ENCODE results near the gene SLC32A1. TPM values are rescaled to one million over a fixed set of nuclear protein-coding genes. Genes with fewer than 3 reads are reported as not detected.

The SLC32A1 gene
- total RNA-seq, 1 donor from 2014 or later: not detected

DNA sequence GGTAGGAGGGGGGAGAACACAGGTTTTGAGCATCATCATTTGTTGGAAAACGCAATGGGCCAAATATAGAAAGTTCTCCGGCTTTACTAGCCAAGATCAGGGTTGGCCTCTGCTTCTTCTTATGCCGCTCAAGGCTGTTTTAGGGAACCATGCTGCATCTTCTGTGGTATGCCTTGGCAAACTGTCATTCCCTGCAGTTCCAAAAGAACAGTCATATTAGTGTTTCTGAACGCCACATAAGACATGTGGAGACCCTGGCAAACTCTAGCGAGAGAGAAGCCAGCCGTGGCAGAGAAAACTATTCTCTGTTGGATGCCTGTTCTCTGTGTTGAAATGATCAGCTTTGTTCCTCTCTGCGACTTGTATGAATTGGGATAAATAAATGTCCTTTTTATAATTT is 34.8 kb downstream of the SLC32A1 start:
- no peak overlapping the region for H3K4me3 ChIP-seq
- no peak for DNase-seq
- no peak overlapping the region for H3K27ac ChIP-seq (replicated peaks)
- TF ChIP-seq, protein P1, sequence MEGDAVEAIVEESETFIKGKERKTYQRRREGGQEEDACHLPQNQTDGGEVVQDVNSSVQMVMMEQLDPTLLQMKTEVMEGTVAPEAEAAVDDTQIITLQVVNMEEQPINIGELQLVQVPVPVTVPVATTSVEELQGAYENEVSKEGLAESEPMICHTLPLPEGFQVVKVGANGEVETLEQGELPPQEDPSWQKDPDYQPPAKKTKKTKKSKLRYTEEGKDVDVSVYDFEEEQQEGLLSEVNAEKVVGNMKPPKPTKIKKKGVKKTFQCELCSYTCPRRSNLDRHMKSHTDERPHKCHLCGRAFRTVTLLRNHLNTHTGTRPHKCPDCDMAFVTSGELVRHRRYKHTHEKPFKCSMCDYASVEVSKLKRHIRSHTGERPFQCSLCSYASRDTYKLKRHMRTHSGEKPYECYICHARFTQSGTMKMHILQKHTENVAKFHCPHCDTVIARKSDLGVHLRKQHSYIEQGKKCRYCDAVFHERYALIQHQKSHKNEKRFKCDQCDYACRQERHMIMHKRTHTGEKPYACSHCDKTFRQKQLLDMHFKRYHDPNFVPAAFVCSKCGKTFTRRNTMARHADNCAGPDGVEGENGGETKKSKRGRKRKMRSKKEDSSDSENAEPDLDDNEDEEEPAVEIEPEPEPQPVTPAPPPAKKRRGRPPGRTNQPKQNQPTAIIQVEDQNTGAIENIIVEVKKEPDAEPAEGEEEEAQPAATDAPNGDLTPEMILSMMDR (IDR thresholded peaks at IDR 0.05; ENCODE audit: borderline replicate concordance): no peak
- peaks cover 93% of the 10 kb centered on the region for H3K36me3 ChIP-seq
- intact Hi-C loops (cut with micrococcal nuclease): no loop called here
- H3K4me1 ChIP-seq: peaks cover 11% of the 10 kb centered on the region
- no peaks in the 10 kb centered on the region for H3K9me3 ChIP-seq (replicated peaks)
- no peaks in the 10 kb centered on the region for H3K27me3 ChIP-seq (ENCODE audit: low read depth)

DNA sequence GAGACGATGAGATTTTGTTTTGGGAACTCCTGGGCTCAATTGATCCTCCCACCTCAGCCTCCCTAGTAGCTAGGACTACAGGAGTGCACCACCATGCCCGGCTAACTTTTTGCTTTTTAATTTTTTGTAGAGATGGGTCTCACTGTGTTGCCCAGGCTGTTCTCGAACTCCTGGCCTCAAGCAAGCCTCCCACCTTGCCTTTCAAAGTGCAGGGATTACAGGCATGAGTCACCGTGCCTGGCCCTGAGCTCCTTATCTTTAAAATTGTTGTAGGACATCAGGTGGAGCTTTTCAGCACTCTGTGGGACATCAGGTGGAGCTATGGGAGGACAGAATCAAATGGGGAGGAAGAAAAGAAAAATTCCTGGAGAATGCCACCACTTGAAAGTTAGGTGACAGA is 36.7 kb downstream of the SLC32A1 start:
- Histone ChIP-seq H3K9me3 (replicated peaks) (no peaks in the 10 kb centered on the region), H3K36me3 (peaks cover 97% of the 10 kb centered on the region), H3K4me1 (peaks cover 11% of the 10 kb centered on the region), H3K4me3 (no peak overlapping the region), H3K27me3 (ENCODE audit: low read depth) (no peaks in the 10 kb centered on the region), H3K27ac (replicated peaks) (no peak overlapping the region)
- DNase-seq: no peak
- intact Hi-C loops (cut with micrococcal nuclease): no loop called here
- TF ChIP-seq, protein P1 (IDR thresholded peaks at IDR 0.05; ENCODE audit: borderline replicate concordance): no peak

DNA sequence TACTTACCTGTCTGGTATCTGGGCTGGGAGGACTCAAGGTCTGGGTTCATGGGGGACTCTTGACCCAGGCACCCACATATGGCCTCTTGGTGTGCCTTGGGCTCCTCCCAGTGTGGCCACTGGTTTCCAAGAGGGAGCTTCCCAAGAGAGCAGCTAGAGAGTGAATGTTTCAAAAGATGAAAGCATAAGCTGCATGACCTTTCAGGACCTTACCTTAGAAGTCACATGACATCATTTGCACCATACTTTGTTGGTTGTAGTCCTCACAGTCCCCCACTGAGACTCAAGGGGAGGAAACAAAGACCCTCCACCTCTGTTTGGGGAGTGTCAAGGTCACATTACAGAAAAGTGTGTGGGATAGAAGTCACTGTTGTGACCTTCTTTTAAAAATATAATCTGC is 37.9 kb downstream of the SLC32A1 start:
- H3K9me3 ChIP-seq (replicated peaks): no peaks in the 10 kb centered on the region
- peaks cover 6% of the 10 kb centered on the region for H3K4me1 ChIP-seq
- H3K4me3 ChIP-seq: no peak overlapping the region
- TF ChIP-seq, protein P1 (IDR thresholded peaks at IDR 0.05; ENCODE audit: borderline replicate concordance): no peak
- intact Hi-C loops (cut with micrococcal nuclease): no loop called here
- DNase-seq: no peak
- peaks cover 95% of the 10 kb centered on the region for H3K36me3 ChIP-seq
- no peaks in the 10 kb centered on the region for H3K27me3 ChIP-seq (ENCODE audit: low read depth)
- no peak overlapping the region for H3K27ac ChIP-seq (replicated peaks)

DNA sequence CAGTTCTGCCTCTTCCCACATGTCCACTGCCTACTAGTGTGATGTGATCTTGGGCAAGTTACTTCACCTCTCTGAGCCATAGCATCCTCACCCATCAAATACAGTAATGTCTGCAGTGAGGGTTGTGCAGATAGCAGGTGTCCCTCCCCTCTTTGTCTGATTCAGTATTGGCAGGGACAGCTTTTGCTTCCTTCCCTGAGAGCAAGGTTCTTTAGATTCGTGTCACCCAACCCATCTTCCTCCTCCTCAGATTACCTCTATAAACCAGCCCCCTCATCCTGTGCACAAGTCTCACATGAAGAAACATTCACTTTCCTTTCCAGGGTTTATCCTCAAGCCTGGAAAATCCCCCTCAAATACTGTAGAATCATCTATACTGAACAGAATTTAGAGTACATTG is 39.3 kb downstream of the SLC32A1 start:
- H3K27me3 ChIP-seq (ENCODE audit: low read depth): no peaks in the 10 kb centered on the region
- TF ChIP-seq, protein P1 (IDR thresholded peaks at IDR 0.05; ENCODE audit: borderline replicate concordance): no peak
- no peak overlapping the region for H3K4me3 ChIP-seq
- intact Hi-C loops (cut with micrococcal nuclease): no loop called here
- DNase-seq: no peak
- H3K9me3 ChIP-seq (replicated peaks): no peaks in the 10 kb centered on the region
- no peak overlapping the region for H3K27ac ChIP-seq (replicated peaks)
- no peaks in the 10 kb centered on the region for H3K4me1 ChIP-seq
- H3K36me3 ChIP-seq: peaks cover 96% of the 10 kb centered on the region

DNA sequence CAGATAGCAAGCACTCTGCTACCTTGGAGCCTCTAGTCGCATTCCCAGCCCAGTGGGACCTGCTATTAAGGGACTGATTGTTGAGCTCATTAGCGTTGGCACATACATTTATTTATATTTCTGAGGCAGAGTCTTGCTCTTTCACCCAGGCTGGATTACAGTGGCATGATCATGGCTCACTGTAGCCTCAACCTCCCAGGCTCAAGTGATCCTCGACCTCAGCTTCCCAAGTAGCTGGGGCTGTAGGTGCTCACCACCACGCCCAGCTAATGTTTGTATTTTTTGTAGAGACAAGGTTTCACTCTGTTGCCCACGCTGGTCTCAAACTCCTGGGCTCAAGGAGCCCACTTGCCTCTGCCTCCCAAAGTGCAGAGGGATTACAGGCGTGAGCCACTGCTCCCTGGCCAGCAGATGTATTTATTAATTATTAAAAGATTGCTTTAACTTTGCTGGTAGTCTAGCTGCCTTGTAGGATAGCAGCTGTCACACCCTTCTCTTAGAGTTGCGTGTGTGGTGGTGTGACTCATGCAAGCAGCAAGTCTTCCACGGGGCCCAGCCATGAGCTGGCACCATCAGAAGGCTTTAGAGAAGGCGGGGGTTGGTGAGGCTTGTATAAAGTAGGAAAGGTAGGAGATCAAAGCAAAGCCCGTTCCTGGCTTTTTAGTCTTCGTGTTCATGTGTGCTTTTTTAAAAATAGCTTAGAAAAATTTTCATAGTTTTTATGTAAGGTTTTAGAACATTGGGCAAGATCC is 40.5 kb downstream of the SLC32A1 start:
- no peak overlapping the region for H3K4me3 ChIP-seq
- TF ChIP-seq, protein P1 (IDR thresholded peaks at IDR 0.05; ENCODE audit: borderline replicate concordance): no peak
- no peaks in the 10 kb centered on the region for H3K27me3 ChIP-seq (ENCODE audit: low read depth)
- intact Hi-C loops (cut with micrococcal nuclease): no loop called here
- H3K9me3 ChIP-seq (replicated peaks): no peaks in the 10 kb centered on the region
- no peak for DNase-seq
- H3K36me3 ChIP-seq: peaks cover 96% of the 10 kb centered on the region
- no peak overlapping the region for H3K27ac ChIP-seq (replicated peaks)
- H3K4me1 ChIP-seq: no peaks in the 10 kb centered on the region

All from left ventricle myocardium inferior (tissue), 1 donor.